HG03039 (cell line): ENCODE data around the gene STK10.
A peak's percentile ranks its signal among the peaks of the same experiment; 100 is the strongest.
"Not testable (repeated sequence)": the region's sequence is repeated elsewhere in the genome, so short reads cannot be mapped to it uniquely, and the experiment has no call there.

Experiments
- ATAC-seq: cut with Tn5 transposase; IDR thresholded peaks from one replicate; pipeline ENCODE4 v1.9.1; 2021; ENCODE audit warnings: mild to moderate bottlenecking, moderate library complexity; ENCODE audit not compliant: unreplicated experiment

Gene STK10

GRCh38 chr5:172188033-172188892, at the start of gene STK10:
Gene STK10, minus strand, starts transcription at chr5:172188224. Its CDS starts 182 bp downstream, at chr5:172188042.
- peak; percentile 58 for ATAC-seq

GRCh38 chr5:172235827-172236736, 48.1 kb upstream of the STK10 start:
- no peak for ATAC-seq

GRCh38 chr5:172235132-172235780, 47.2 kb upstream of the STK10 start:
- no peak for ATAC-seq

- ATAC-seq = no peak
Observed at GRCh38 chr5:172234031-172234430, 46.0 kb upstream of the STK10 start.

- no peak for ATAC-seq
Observed at GRCh38 chr5:172229904-172230303, 41.9 kb upstream of the STK10 start.

- no peak for ATAC-seq
Observed at GRCh38 chr5:172224996-172225395, 37.0 kb upstream of the STK10 start.

- ATAC-seq = peak; percentile 66
Observed at GRCh38 chr5:172223901-172224873, 36.2 kb upstream of the STK10 start.

GRCh38 chr5:172219296-172219695, 31.3 kb upstream of the STK10 start:
- no peak for ATAC-seq

- ATAC-seq = no peak
Observed at GRCh38 chr5:172216345-172216744, 28.3 kb upstream of the STK10 start.

- no peak for ATAC-seq
Observed at GRCh38 chr5:172213126-172213525, 25.1 kb upstream of the STK10 start.

- no peak for ATAC-seq
Observed at GRCh38 chr5:172211676-172212075, 23.7 kb upstream of the STK10 start.

- ATAC-seq = no peak
Observed at GRCh38 chr5:172209714-172210113, 21.7 kb upstream of the STK10 start.

- ATAC-seq = no peak
Observed at GRCh38 chr5:172207511-172207910, 19.5 kb upstream of the STK10 start.

- ATAC-seq = not testable (repeated sequence)
Observed at GRCh38 chr5:172205984-172206383, 18.0 kb upstream of the STK10 start.

GRCh38 chr5:172200476-172200875, 12.5 kb upstream of the STK10 start:
- ATAC-seq = no peak

GRCh38 chr5:172199446-172199845, 11.4 kb upstream of the STK10 start:
- ATAC-seq = no peak

- ATAC-seq = not testable (repeated sequence)
Observed at GRCh38 chr5:172197775-172198174, 9.8 kb upstream of the STK10 start.

GRCh38 chr5:172194985-172195774, 7.2 kb upstream of the STK10 start:
- no peak for ATAC-seq

- no peak for ATAC-seq
Observed at GRCh38 chr5:172193872-172194271, 5.8 kb upstream of the STK10 start, which contains the start of gene EFCAB9. Gene EFCAB9, plus strand, starts transcription at chr5:172194172. Its CDS starts 1 bp downstream, at chr5:172194173.
